ENCODE results near the gene LCE3A.
"Not testable (repeated sequence)": the region's sequence is repeated elsewhere in the genome, so short reads cannot be mapped to it uniquely, and the experiment has no call there.

LCE3A gene, protein sequence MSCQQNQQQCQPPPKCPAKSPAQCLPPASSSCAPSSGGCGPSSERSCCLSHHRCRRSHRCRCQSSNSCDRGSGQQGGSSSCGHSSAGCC

DNA sequence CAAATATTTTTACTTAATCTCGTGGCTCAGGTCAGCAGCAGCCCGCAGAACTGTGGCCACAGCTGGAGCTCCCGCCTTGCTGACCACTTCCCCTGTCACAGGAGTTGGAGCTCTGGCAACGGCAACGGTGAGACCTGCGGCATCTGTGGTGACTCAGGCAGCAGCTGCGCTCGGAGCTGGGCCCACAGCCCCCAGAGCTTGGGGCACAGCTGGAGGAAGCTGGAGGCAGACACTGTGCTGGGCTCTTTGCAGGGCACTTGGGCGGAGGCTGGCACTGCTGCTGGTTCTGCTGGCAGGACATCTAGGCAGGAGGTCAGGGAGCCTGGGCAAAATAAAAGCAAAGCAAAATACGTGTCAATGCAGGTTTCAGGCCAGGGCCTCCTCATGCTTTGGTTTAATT, at the start of gene LCE3A:
LCE3A (minus strand) TSS at position 301 of the 400 bp plus-strand sequence; CDS start at position 301, 0 bp downstream.
- DNase-seq = no peak

DNA sequence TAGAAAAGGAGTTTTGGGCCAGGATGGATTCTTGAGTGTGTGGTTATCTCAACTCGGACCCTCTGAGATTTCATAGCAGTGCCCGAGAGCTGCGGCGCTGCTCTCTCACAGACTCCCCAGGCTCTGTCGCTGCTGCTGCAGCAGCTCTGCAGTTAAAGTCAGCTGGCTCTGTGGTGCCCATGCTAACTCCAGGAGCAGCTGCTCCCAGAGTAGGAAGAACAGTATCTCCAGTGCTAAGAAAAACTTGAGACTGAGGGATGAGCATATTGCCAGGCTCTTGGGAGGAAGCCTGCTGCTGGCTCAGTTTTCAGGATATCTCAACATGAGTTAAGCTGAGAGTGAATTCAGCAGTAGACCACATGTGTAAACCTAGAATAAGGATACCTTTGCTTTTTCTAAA, 44.7 kb upstream of the LCE3A start:
- no peak for DNase-seq

DNA sequence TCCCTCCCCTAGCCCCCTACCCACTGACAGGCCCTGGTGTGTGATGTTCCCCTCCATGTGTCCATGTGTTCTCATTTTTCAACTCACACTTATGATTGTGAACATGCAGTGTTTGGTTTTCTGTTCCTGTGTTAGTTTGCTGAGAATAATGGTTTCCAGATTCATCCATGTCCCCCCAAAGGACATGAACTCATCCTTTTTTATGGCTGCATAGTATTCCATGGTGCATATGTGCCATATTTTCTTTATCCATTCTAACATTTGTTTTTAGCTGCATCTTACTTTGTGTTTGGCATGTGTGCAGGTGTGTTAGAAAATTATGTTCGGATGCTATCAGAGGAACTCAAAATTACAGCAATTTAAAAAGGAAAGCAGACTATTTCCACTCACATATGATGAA, 43.3 kb upstream of the LCE3A start:
- not testable (repeated sequence) for DNase-seq

DNA sequence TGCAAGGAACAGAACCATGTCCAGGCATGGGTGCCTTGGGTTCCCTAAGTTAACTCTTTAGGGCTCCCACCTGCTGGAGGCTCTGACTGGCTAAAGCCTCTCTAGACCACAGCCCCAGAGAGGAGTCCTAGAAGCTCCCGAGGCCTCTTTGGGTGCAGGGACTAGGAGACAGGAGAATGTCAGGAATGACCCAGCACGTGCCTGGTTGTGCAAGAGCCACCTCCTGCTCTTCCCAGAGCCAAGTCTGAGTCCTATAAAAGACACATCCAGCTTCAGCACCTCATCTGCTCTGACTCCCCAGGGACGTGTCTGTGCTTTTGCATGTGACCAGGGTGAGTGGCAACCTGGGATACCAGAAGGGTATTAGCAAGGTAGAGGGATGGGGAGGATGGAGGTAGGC, 40.2 kb upstream of the LCE3A start, which contains the start of gene LCE2D:
LCE2D (plus strand) TSS at position 283 of the 400 bp plus-strand sequence. CDS start 726 bp downstream, outside the sequence.
- no peak for DNase-seq

DNA sequence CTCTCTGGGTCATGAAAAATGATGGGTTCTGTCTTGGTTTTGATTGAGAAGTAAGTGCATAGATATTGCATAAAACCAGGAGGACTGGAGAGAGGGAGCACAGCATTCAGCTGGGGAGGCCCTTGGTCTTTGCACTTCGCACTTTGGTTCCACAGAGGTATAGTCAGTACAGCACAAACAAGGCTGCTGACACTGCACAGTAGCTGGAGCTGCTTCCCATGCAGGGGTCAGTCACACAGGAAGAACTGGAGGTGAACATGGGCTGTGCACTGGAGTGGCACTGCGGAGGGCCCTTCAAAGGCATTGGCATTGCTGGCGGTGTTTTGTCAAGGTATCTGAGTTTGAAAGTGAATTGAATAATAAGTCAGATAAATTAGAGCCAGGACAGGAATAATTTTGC, 35.7 kb upstream of the LCE3A start:
- no peak for DNase-seq

DNA sequence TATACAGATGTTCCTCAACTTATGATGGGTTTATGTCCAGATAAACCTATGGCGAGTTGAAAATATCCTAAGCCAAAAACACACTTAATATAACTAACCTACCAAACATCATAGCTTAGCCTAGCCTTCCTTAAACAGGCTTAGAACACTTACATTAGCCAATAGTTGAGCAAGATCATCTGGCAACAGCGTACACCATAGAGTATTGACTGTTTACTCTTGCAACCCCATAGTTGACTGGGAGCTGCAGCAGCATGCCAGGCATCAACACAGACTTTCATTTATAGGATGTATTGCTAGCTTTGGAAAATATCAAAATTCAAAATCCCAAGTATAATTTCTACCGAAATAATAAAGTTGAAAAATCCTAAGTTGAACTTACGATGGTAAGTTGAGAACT, 34.8 kb upstream of the LCE3A start:
- DNase-seq = no peak

DNA sequence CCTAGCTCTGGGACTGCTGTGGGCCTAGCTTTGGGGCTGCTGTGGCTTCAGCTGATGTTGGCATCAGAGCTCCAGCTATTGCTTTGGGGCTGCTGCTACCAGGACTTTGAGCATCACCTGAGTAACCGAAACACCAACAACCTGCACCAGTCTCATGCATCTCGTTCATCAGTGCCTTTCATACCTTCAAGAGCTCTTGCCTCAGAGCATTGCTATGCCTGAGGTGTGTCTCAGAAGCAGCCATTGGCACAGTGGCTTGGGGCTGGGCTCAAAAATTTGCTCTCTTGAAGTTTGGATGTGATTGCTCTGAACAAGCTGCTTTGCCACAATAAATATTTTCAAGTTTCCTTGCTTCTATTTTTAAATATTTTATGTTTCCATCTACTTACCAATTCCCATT, 33.6 kb upstream of the LCE3A start:
- no peak for DNase-seq

DNA sequence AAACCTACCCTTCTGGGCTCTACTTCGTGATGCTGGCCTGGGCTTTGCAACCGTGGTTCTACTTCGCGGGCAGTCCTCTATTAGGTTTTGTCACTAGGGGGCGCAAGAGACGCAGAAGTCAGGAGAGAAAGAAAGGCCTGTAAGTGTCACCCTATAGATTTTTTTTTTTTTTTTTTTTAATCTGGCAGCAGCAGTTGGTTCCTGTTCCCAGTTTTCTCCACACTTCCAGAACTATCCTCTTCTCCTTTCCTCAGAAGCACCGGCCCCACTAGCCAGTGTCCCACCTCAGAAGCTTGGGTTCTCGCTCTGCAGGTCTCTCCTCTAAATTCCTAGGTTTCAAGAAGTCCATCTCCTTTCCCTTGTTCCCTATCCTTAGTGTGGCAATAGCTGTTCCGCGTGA, 31.2 kb upstream of the LCE3A start:
- DNase-seq = no peak

DNA sequence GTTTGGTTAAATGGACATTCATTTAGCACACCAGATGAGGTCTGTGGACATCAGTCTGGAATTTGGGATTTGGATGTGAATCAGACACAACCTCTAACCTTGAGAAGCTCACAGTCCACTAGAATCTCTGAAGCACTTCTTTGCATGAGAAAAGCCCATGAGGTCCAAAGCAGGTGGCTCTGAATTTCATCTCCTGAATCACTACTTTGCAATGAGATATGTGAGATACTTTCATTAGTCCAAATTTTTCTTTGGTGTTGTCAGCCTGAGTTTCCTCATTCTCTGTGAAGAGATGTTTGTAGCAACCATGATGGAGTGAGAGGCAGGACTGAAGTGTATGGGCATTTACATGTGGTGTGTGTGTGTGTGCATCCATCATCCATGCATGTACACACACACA, 23.8 kb upstream of the LCE3A start:
- no peak for DNase-seq

DNA sequence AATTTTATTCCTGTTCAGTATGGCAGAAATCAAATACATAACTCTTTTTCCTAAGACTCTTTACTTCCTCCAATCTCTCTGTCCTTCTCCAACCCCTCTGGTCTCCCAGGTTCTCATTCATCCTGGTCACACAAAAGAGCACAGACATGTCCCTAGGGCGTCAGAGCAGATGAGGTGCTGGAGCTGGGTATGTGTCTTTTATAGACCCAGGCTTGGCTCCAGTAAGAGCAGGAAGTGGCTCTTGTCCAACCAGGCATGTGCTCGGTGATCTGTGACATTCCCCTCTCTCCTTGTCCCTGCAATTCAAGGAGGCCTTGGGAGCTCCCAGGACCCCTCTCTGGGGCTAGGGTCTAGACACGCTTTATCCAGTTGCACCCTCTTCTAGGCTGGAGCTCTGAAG, 22.2 kb upstream of the LCE3A start:
- no peak for DNase-seq

DNA sequence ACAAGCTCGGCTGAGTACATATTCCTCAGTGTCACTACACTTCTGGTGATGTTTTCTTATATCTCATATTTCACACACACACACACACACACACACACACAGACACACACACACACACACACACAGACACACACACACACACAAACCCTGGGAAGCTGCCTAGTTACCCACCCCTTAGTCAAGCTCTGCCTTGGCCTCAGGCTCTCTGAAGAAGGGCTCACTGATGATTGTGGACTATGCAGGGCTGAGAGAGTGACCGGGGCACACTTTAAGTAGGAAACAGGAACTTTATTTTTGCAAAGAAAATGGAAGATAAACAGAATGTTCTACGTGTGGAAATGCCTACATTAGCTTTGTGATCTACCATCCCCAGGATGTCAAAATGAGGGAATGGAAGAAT, 21.0 kb upstream of the LCE3A start:
- DNase-seq = no peak

DNA sequence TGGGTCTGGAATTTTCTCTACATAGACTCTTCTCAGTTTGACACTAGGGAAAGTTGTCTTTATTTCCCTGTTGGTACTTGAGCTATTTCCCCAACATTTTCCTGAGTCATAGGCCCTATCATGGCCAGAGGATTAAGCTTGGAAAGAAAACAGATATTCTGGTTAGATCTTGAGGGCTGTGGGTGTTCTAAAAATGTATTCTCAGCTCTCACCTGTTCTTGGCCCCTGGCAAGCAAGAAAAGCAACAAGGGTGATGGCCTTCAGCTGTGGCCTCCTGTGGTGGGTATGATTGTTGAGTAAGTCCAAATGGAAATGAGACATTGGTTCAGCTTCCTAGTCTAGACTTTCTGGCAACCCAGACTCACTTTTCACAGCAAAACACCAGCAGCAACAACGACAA, 17.4 kb upstream of the LCE3A start:
- DNase-seq = no peak

DNA sequence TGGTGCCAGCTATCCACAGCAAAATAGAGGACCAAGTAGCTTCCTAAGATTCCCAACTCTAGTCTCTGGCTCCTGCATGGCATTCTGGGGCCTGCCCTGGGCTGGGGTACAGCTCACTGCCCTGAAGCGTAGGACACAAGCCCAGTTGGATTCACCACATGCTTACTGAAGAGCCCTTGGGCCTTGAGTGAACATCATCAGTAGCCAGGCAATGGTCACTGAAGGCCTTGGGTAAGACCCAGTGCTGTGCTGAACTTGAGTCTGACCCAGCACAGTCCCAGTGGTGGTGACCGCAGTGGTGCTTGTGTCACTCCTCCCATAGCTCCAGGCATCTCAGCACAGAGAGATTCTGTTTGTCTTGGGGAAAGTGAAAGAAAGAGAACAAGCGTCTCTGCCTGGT, 7.7 kb upstream of the LCE3A start:
- DNase-seq = no peak

DNA sequence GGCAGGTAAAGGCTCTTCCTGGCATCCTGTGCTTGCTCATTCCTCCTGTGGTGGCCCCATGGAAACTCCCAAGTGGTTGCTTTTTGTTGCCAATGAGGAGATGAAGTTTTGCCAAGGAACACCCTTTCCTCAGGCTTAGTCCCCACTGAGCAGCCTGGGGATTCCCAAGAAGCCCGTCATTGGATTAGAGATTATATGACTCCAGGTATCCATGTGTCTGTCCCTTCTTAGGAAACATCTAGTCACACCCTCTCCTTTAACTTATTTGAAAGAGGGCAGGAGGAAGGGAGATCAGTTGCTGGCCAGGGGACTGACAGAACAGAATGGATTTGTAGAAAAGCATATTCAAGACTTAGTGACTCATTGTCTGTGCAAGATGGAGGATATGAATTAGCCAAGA, 3.8 kb upstream of the LCE3A start:
- DNase-seq = no peak

DNA sequence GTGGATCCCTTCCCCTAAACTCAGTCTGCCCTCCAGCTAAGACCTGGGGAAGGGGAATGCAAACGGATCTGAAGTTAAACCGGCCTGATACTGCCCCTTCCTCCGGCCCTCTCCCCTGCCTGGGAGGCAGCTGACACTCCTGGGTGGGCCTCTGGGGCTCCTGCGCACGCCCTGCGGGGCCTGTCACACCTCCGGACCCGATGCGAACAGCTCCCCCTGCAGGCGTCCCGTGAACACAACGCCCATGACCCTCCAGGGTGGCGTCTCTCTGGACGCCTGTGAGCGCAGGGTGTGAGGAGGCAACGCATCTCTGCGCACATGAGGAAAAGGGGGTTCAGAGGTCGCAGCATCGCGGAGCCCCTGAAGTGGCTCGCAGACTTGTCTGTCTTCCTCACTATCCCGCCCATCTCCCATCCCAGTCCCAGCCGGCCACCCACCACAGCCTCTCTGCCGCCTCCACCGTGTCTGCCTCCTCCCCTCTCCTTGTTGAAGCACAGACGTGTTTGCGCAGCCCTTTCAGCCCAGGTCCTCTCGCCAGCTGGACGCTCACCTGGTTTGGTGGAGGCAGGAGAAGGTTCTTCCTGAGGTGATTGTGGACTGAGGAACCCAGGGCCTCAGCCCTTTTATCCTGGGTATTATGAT, 421 bp upstream of the LCE3A start:
- DNase-seq = no peak

DNA sequence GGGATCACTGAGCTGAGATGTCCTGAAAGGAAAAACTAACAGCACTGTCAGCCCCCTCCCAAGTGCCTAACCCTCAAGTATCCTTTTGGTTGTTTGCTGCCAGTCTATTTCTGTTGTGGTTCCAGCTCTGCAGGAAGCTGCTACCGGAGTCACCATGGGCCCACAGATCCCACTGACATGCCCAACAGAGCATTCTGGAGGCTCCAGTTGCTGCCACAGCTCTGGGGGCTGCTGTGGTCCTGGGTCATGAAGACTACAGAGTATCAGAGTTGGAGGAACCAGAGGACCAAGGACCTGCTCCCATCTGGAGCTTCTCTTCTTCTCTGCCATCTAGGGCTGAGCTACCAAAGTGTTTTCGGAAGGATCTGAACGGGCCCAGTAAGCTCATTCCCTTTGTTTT, 910 bp downstream of the LCE3A start:
- no peak for DNase-seq

DNA sequence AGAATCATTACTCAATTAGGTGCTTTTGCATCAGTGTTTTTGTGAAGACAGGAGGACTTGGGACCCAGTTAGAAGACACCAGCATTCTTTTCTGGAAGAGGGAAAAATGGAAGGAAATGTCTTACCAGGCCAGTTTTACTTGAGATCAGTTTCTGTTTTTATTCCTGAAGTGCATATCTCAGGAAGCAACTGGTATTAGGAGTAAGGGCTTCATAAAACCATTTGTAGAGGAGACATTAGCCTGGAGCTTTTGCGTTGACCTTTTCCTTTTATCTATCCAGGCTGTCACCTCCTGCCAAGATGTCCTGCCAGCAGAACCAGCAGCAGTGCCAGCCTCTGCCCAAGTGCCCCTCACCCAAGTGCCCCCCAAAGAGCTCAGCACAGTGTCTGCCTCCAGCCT, 9.4 kb downstream of the LCE3A start, which contains the start of gene LCE3B:
LCE3B (plus strand) TSS at position 301 of the 400 bp plus-strand sequence; CDS start at position 301, 0 bp downstream.
- DNase-seq = no peak

DNA sequence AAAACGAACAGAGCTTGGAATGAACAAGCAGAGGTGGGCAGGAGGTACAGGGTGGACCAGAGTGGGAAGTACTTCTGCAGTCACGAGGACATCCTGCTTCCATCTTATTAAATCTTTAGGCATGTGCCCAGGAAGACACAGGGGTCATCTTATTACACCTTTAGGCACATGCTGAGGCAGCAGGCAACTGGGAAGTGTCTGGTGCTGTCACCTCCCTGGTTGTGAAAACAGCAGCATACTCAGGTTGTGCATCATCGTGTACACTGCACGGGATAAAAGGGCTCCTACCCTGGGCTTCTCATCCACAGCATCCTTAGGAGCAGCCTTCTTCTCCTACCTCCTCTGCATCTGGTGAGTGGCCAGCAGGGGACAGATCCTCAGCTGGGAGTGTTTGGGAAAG, 23.0 kb downstream of the LCE3A start, which contains the start of gene LCE3C:
LCE3C (plus strand) TSS at position 301 of the 400 bp plus-strand sequence. CDS start 498 bp downstream, outside the sequence.
- DNase-seq = no peak

DNA sequence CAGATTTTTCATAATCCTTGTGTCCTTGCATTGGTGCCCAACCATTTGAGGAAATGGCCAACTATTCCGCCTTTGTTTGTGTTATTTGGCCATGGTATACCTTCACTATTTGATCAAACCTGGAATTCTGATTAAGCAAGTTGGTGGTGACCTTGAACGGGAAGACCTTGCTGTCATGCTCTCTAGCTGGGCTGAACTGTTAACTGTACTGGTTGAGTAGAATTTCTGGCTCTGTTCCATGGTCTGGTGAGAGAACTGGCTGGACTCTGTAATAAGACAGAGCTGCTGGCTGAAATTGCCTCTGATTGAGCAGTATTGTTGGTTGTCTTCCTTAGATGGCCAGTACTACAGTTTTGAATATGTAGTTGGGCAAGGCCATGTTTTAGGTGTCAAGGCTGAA, 25.9 kb downstream of the LCE3A start:
- no peak for DNase-seq

DNA sequence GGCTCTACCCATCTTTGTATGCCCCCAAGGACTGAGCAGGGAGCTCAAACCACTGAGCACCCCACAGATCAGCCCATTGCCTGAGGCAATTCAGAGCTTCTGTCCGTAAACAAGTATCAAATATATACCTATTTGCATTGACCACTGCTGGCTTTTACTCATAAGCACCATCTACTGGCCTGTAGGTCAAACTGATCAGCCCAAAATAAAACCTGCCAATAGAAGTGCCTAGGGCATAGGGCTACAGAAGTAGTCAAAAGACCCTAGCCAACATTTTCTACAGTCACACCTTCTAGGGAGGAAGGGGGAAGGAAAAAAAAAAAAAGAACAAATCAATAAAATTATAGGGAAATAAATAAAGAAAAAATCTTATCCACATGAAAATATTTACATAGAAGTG, 37.3 kb downstream of the LCE3A start:
- DNase-seq = no peak

DNA sequence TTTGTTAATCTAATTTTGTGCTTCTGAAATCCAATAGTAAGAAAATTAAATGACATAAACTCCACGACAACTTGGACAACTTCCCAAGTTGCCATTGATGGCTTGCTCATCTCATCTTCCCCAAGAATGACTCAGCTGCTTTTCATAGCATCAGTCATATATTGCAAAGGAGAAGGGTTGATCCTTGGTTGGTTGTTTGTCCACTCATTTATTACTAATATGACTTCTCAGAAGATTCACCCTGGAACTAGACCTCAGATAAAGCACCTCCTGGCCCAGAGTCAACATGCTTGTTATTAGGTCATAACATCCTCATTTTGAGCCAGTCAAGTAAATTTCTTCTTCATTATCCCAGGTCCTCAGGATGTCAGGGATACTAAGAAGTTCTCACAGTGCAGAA, 40.3 kb downstream of the LCE3A start:
- DNase-seq = no peak

DNA sequence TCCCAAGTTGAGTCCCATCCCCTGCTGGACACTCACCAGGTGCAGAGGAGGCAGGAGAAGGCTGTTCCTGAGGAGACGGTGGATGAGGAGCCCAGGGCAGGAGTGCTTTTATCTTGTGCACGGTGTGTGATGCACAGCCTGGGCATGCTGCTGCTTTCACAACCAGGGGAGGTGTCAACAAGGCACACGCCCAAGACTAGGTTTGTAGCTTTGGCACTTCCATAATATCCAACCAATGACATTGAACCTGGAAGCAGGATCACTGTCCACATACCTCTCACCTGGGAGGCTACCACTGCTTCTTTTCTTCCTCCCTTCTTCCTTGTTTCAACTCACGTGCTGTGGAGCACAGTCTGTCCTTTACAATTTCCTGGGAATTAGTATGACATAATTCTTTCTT, 42.5 kb downstream of the LCE3A start, which contains the start of gene LCE3D:
LCE3D (minus strand) TSS at position 84 of the 400 bp plus-strand sequence. CDS start 580 bp downstream, outside the sequence.
- DNase-seq = no peak

DNA sequence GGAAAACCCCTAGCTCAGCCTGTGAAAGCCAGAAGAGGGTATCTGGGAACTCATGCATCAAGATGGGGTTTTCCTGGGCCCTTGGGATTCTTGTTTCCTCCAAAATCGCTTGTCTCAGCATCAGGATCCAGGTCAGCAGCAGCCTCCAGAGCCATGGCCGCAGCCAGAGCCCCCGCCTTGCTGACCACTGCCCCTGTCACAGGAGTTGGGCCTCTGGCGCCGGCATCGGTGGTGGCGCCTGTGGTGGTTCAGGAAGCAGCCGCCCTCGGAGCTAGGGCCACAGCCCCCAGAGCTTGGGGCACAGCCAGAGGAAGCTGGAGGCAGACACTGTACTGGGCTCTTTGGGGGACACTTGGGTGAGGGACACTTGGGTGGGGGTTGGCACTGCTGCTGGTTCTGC, 43.4 kb downstream of the LCE3A start:
- DNase-seq = not testable (repeated sequence)

DNA sequence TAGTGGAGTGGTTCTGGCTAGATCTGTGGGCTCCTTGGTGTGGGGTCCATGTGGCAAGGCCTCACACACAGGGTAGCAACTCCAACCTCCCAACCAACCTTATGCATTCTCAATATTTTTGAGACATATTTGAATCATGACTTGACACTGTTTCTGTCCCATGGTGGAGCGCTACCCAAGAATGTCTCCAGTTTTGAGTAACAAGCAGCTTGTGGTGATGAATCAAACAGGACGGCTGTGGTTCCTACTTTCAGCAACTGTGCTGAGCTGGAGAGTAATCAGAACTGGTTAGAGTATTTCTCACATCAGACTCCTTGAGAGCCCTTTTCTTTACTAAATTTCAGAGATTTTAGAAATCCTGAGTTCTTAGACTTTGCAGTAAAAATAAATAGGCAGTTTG, 45.7 kb downstream of the LCE3A start:
- no peak for DNase-seq

Data from GOT3 (cell line).